Stimulated activated CD8-positive, alpha-beta memory T cell treated with anti-CD3 and anti-CD28 coated beads, Interleukin-2, amount 100 ng/mL, for 48 hours (primary cell): ENCODE data around the gene ABI1.
A peak's percentile ranks its signal among the peaks of the same experiment; 100 is the strongest.

ENCODE experiments used
- DNase-seq, 2 donors: peaks; one replicate each; pipeline ENCODE4 v3.0.0-alpha.2; 2020; ENCODE audit warnings: low read depth in 2 of 2

The ABI1 gene

GRCh38 chr10:26714415-26715136, 146.2 kb downstream of the ABI1 start:
- no peak for DNase-seq

- no peak for DNase-seq
These were observed 149.4 kb downstream of the ABI1 start for GRCh38 chr10:26711324-26711723.

GRCh38 chr10:26706936-26707335, 153.8 kb downstream of the ABI1 start:
- DNase-seq, result no peak

GRCh38 chr10:26706206-26706605, 154.6 kb downstream of the ABI1 start:
- DNase-seq, result no peak

GRCh38 chr10:26703974-26704373, 156.8 kb downstream of the ABI1 start:
- no peak for DNase-seq

- DNase-seq, result no peak
These were observed 157.7 kb downstream of the ABI1 start for GRCh38 chr10:26703096-26703495.

- no peak for DNase-seq
These were observed 159.7 kb downstream of the ABI1 start for GRCh38 chr10:26700884-26701630.

- DNase-seq, result no peak
These were observed 161.1 kb downstream of the ABI1 start for GRCh38 chr10:26699631-26700030.

GRCh38 chr10:26698909-26699308, 161.8 kb downstream of the ABI1 start:
- DNase-seq, result no peak

- DNase-seq, result no peak
These were observed 162.7 kb downstream of the ABI1 start for GRCh38 chr10:26697922-26698608.

- peak; percentile 58 to 65 for DNase-seq
These were observed 163.4 kb downstream of the ABI1 start, which contains the start of gene PDSS1 for GRCh38 chr10:26697163-26697921. PDSS1 (plus strand) TSS chr10:26697701; CDS start chr10:26697712, 11 bp downstream.

GRCh38 chr10:26696786-26697162, 164.0 kb downstream of the ABI1 start:
- no peak for DNase-seq
